ENCODE results near the gene POU5F1. TPM values are rescaled to one million over a fixed set of nuclear protein-coding genes. Genes with fewer than 3 reads are reported as not detected.

Gene POU5F1
- total RNA-seq, 1 donor from 2014 or later = 5.0 TPM

DNA sequence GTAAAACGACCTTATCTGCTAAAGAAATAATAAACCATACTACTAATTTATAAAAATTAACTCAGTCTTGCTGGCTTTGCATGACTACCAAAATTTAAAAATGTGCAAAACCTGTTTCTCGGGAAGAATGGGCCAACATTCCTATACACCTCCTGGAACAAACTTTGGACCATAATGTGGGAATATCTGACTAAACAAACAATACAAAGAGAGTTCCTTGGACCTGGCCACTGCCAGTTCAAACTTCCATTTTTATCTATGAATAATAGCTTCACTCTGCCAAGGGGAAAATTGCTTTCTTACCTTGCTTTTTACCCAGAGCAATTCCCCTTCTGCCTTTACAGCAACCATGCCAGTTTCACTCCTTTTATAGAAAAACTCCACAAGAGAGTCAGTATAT is 38.7 kb upstream of the POU5F1 start:
- DNase-seq (no peak), ATAC-seq (no peak)

GRCh38 chr6:31208506-31208905 is 38.0 kb upstream of the POU5F1 start:
- ATAC-seq = no peak
- no peaks in the 10 kb centered on the region for H3K9me3 ChIP-seq
- no peaks in the 10 kb centered on the region for H3K36me3 ChIP-seq
- no peaks in the 10 kb centered on the region for H3K27me3 ChIP-seq (ENCODE audit: low read depth)
- DNase-seq = no peak
- no peak overlapping the region for H3K27ac ChIP-seq
- TF ChIP-seq CTCF (IDR thresholded peaks at IDR 0.05) = no peak
- H3K4me3 ChIP-seq = no peak overlapping the region
- intact Hi-C loops (cut with DNase I) = no loop called here
- peaks cover 12% of the 10 kb centered on the region for H3K4me1 ChIP-seq

More for the DNA sequence above, 38.7 kb upstream of the POU5F1 start:
- Histone ChIP-seq H3K27ac (no peak overlapping the region), H3K27me3 (ENCODE audit: low read depth) (no peaks in the 10 kb centered on the region), H3K4me1 (peaks cover 8% of the 10 kb centered on the region), H3K4me3 (no peak overlapping the region), H3K9me3 (no peaks in the 10 kb centered on the region), H3K36me3 (no peaks in the 10 kb centered on the region)
- TF ChIP-seq CTCF (IDR thresholded peaks at IDR 0.05) = no peak
- intact Hi-C loops (cut with DNase I) = no loop called here

DNA sequence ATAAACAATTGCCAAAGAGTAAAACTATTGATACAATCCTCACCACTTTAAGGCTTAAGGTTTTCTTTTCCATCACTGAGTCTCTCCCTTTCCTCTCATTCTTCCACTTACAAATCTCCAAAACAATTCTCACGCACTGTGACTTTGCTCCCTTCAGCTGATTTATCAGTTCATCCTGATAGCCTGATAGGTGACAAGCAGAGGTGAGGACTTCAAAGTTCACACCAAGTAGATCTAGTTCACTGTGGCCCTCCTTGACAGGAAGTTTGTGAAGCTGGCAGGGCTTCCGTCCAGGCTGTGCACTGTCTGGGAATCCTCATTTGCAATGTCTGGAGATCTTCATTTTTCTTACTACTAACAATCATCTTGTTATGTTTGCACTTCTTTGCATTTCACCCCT is 35.2 kb upstream of the POU5F1 start:
- intact Hi-C loops (cut with DNase I) = no loop called here
- DNase-seq = no peak

GRCh38 chr6:31204751-31205145 is 34.3 kb upstream of the POU5F1 start:
- ATAC-seq = no peak
- Histone ChIP-seq H3K4me1 (peaks cover 33% of the 10 kb centered on the region), H3K36me3 (no peaks in the 10 kb centered on the region), H3K27ac (peak overlapping the region; percentile 89), H3K9me3 (no peaks in the 10 kb centered on the region), H3K4me3 (peak overlapping the region; percentile 57), H3K27me3 (ENCODE audit: low read depth) (no peaks in the 10 kb centered on the region)
- no peak for DNase-seq
- no peak for TF ChIP-seq CTCF (IDR thresholded peaks at IDR 0.05)
- intact Hi-C loops (cut with DNase I) = no loop called here

More for the DNA sequence above, 35.2 kb upstream of the POU5F1 start:
- Histone ChIP-seq H3K4me1 (peaks cover 28% of the 10 kb centered on the region), H3K9me3 (no peaks in the 10 kb centered on the region), H3K27ac (no peak overlapping the region), H3K27me3 (ENCODE audit: low read depth) (no peaks in the 10 kb centered on the region), H3K36me3 (no peaks in the 10 kb centered on the region), H3K4me3 (no peak overlapping the region)
- no peak for ATAC-seq
- no peak for TF ChIP-seq CTCF (IDR thresholded peaks at IDR 0.05)

- intact Hi-C loops (cut with DNase I) = no loop called here
- Histone ChIP-seq H3K36me3 (no peaks in the 10 kb centered on the region), H3K27ac (peak overlapping the region; percentile 89), H3K4me1 (peaks cover 43% of the 10 kb centered on the region), H3K4me3 (peak overlapping the region; percentile 57), H3K27me3 (ENCODE audit: low read depth) (no peaks in the 10 kb centered on the region), H3K9me3 (no peaks in the 10 kb centered on the region)
- peak; percentile 77 to 85 for ATAC-seq
- no peak for DNase-seq
- TF ChIP-seq CTCF (IDR thresholded peaks at IDR 0.05) = no peak
These were observed 33.0 kb upstream of the POU5F1 start for GRCh38 chr6:31203345-31203979.

All from lower lobe of right lung (tissue), 2 donors.